GM12874 (cell line): Measurements from ENCODE around the gene SELPLG.

Source experiments
- CTCF ChIP-seq: IDR thresholded peaks from 2 replicates; pipeline ENCODE4 v1.5.1; 2011; ENCODE audit warnings: low read depth, mild to moderate bottlenecking, control low read depth, low read length, moderate library complexity; ENCODE audit not compliant: insufficient read depth

Gene SELPLG

GRCh38 chr12:108587826-108588225, 45.9 kb downstream of the SELPLG start:
- TF ChIP-seq CTCF, result no peak

DNA sequence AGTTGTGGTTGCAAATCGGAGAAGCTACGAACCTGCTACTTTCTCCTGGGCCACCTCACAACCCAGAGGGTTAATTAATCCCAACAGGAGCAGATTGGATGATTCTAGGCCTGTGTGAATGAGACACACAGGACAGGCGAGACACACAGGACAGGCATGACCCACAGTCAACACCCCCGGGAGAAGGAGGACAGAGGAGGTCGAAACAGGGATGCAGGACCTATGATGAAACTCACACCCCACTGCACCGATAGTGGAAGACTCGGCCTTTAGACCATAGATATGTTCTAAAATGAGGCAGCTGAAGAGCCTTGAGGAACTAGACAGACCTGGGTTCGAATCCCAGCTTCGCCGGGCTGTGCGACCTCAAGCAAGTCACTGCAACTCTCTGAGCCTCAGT, 47.4 kb downstream of the SELPLG start:
- TF ChIP-seq CTCF, result no peak

GRCh38 chr12:108585864-108586263, 47.8 kb downstream of the SELPLG start:
- TF ChIP-seq CTCF, result no peak

GRCh38 chr12:108584456-108585065, 49.1 kb downstream of the SELPLG start:
- no peak for TF ChIP-seq CTCF

DNA sequence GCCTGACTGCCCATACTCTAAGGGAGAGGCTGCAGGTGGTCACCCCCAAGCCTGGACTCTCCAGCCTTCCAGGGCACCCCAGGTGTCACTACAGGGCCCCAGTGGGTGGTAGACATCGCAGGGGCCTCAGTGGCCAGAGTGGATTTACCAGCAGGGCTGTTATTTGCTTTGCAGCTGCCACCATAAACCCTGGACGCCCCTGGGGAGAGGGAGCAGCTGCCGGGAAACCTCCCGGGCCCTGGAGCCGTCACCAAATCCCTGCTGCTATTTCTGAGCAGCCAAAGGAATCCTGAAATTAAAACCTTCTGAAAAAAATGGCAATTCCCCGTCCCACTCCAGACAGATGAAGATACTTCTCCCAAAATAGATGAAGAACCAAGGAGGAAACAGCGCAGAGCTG, 49.7 kb downstream of the SELPLG start:
- TF ChIP-seq CTCF, result no peak

DNA sequence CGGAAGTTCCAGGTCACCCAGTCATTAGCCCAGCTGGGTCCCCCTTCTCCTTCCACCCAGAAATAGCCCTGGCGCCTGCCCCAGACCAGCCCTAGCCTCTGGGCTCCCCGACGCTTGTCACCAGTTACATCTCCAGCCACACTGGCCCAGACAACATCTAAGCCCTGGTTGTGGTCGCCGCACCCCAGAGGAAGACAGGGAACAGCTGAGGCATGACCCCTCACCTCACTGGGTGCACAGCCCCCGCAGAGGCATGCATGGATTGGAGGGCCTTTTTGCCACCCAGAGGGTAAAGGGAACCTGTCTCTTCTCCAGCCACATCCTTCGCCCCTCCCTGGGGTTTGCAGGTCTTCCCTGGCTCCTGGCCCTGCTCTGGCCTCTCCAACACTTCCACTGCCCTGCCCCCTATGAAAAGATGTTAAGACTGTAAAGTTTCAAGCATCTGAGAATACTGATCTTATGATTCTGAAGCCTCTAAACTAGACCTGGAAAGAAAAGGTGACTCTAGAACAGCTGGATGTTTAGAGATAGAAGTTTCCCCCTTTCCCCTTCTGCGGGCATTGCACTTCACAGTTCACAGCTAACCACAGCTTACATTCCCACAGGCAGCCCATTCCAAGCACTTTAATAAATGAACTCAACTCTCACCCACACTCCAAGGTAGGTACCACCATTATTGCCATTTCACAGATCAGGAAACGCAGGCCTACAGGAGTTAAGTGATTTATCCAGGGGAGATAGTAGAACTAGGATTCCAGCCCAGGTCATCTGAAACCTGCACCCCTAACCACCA, 50.5 kb downstream of the SELPLG start:
- no peak for TF ChIP-seq CTCF

GRCh38 chr12:108582509-108582908, 51.2 kb downstream of the SELPLG start:
- TF ChIP-seq CTCF, result no peak
